Osteoblast (primary cell): Measurements from ENCODE around the gene NRSN1. TPM values are rescaled to one million over a fixed set of nuclear protein-coding genes. Genes with fewer than 3 reads are reported as not detected.
"Not testable (repeated sequence)": the region's sequence is repeated elsewhere in the genome, so short reads cannot be mapped to it uniquely, and the experiment has no call there.

Source experiments
- DNase-seq: peaks from one replicate; pipeline ENCODE4 v3.0.0; 2011; ENCODE audit warnings: low spot score, mixed read lengths; ENCODE audit not compliant: insufficient read length; ENCODE audit errors: missing footprints
- H2AFZ ChIP-seq: 2 replicates; pipeline ENCODE4 v1.6.0; 2011; ENCODE audit warnings: mild to moderate bottlenecking, low read length
- H3K27ac ChIP-seq: 2 replicates; pipeline ENCODE4 v1.5.1; 2011; ENCODE audit warnings: mild to moderate bottlenecking, low read depth, low read length, moderate library complexity
- H3K27me3 ChIP-seq: 2 replicates; pipeline ENCODE4 v1.6.0; 2012; ENCODE audit warnings: mild to moderate bottlenecking, control low read depth, inconsistent platforms, low read length, moderate library complexity; ENCODE audit not compliant: insufficient read depth
- H3K36me3 ChIP-seq: 2 replicates; pipeline ENCODE4 v1.5.1; 2011; ENCODE audit warnings: mild to moderate bottlenecking, low read length, control low read depth, moderate library complexity; ENCODE audit not compliant: insufficient read depth
- H3K4me1 ChIP-seq: 2 replicates; pipeline ENCODE4 v1.5.1; 2011; ENCODE audit warnings: mild to moderate bottlenecking, low read length, control low read depth, moderate library complexity; ENCODE audit not compliant: insufficient read depth
- H3K4me2 ChIP-seq: 2 replicates; pipeline ENCODE4 v1.6.0; 2011; ENCODE audit warnings: mild to moderate bottlenecking, low read length; ENCODE audit not compliant: insufficient read depth
- H3K4me3 ChIP-seq: fragments of 200-600 bp; sonication (generic); 3 replicates; pipeline ENCODE4 v1.5.1; 2012; ENCODE audit warnings: mild to moderate bottlenecking, low read length, inconsistent platforms; ENCODE audit not compliant: insufficient read depth
- H3K79me2 ChIP-seq: 2 replicates; pipeline ENCODE4 v1.6.0; 2012; ENCODE audit warnings: mild to moderate bottlenecking, low read length, control low read depth, inconsistent platforms; ENCODE audit not compliant: insufficient read depth
- H3K9me3 ChIP-seq: 2 replicates; pipeline ENCODE4 v1.5.1; 2011; ENCODE audit warnings: low read depth, low read length, control low read depth
- H4K20me1 ChIP-seq: 2 replicates; pipeline ENCODE4 v1.6.0; 2012; ENCODE audit warnings: mild to moderate bottlenecking, low read length, control low read depth; ENCODE audit not compliant: insufficient read depth
- CTCF ChIP-seq: IDR thresholded peaks from 2 replicates; pipeline ENCODE4 v1.5.1; 2011; ENCODE audit warnings: mild to moderate bottlenecking, low read depth, low read length, moderate library complexity; ENCODE audit errors: extremely low read depth
- total RNA-seq: library from RNA; depleted of rRNA; stranded (reverse); fragments of >200 nt; gene quantifications from 2 replicates; pipeline ENCODE4 v1.2.3, GENCODE V29; 2012

The NRSN1 gene
- total RNA-seq, 1 donor, result not detected

DNA sequence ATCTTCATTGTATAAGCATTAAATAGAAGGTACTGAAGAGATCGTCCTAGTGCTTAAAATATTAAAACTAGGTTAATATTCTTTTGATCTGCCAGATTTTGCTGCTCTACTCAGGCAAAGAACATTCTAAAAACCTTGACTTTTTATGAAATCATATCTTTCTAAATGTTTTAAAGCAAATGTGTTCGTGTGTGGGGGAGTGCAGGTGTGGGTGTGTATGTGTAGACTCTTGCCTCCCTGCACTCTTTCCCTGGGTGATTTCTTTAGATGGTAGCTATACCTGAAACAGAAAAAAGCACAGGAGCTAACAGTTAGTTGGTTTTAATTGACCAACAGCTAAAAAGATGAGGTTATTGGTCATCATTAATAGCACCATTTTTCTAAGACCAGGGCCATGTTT, 5.7 kb downstream of the NRSN1 start:
- no peak overlapping the region for H3K4me3 ChIP-seq
- no peaks in the 10 kb centered on the region for H4K20me1 ChIP-seq
- no peaks in the 10 kb centered on the region for H3K79me2 ChIP-seq
- no peak overlapping the region for H3K27ac ChIP-seq
- H3K4me2 ChIP-seq, result no peak overlapping the region
- no peaks in the 10 kb centered on the region for H3K36me3 ChIP-seq
- H3K4me1 ChIP-seq, result no peaks in the 10 kb centered on the region
- H3K27me3 ChIP-seq, result no peaks in the 10 kb centered on the region
- H2AFZ ChIP-seq, result no peak overlapping the region
- TF ChIP-seq CTCF, result no peak
- no peak for DNase-seq
- no peaks in the 10 kb centered on the region for H3K9me3 ChIP-seq

- Histone ChIP-seq H3K36me3 (no peaks in the 10 kb centered on the region), H3K4me3 (no peak overlapping the region), H4K20me1 (no peaks in the 10 kb centered on the region), H3K79me2 (no peaks in the 10 kb centered on the region), H2AFZ (no peak overlapping the region), H3K9me3 (peaks cover 5% of the 10 kb centered on the region), H3K4me1 (no peaks in the 10 kb centered on the region), H3K27ac (no peak overlapping the region), H3K27me3 (no peaks in the 10 kb centered on the region), H3K4me2 (no peak overlapping the region)
- TF ChIP-seq CTCF, result no peak
- DNase-seq, result no peak
Observed at GRCh38 chr6:24139080-24139479, 13.1 kb downstream of the NRSN1 start.

DNA sequence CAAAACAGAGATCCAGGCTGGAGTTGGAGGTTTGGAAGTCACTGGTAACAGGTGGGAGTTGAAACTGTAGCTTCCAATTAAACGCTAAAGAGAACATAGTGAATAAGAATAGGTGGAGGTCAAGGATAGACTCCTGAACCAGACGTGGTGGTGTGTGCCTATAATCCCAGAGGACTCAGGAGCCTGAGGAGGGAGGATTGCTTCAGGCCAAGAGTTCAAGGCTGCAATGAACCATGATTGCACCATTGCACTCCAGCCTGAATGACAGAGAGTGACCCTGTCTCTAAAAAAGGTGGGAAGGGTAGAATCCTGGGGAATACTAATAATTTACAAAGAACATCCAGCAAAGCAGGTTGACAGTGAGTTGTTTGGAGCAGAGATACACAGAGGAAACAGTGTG, 13.6 kb downstream of the NRSN1 start:
- H2AFZ ChIP-seq, result no peak overlapping the region
- H4K20me1 ChIP-seq, result no peaks in the 10 kb centered on the region
- H3K27ac ChIP-seq, result no peak overlapping the region
- H3K4me1 ChIP-seq, result no peaks in the 10 kb centered on the region
- no peaks in the 10 kb centered on the region for H3K27me3 ChIP-seq
- H3K4me3 ChIP-seq, result no peak overlapping the region
- H3K79me2 ChIP-seq, result no peaks in the 10 kb centered on the region
- DNase-seq, result no peak
- H3K9me3 ChIP-seq, result peaks cover 5% of the 10 kb centered on the region
- no peak overlapping the region for H3K4me2 ChIP-seq
- no peak for TF ChIP-seq CTCF
- H3K36me3 ChIP-seq, result no peaks in the 10 kb centered on the region

- Histone ChIP-seq H3K9me3 (peaks cover 5% of the 10 kb centered on the region), H3K4me3 (no peak overlapping the region), H3K27ac (no peak overlapping the region), H3K36me3 (no peaks in the 10 kb centered on the region), H2AFZ (no peak overlapping the region), H3K27me3 (no peaks in the 10 kb centered on the region), H4K20me1 (no peaks in the 10 kb centered on the region), H3K79me2 (no peaks in the 10 kb centered on the region), H3K4me1 (no peaks in the 10 kb centered on the region), H3K4me2 (no peak overlapping the region)
- DNase-seq, result peak; percentile 17
- TF ChIP-seq CTCF, result no peak
Observed at GRCh38 chr6:24140591-24140990, 14.6 kb downstream of the NRSN1 start.

- not testable (repeated sequence) for H3K9me3 ChIP-seq, H4K20me1 ChIP-seq, DNase-seq, H3K4me1 ChIP-seq, H3K4me2 ChIP-seq, H2AFZ ChIP-seq, H3K4me3 ChIP-seq, H3K79me2 ChIP-seq, H3K36me3 ChIP-seq, H3K27me3 ChIP-seq, H3K27ac ChIP-seq
Observed at GRCh38 chr6:24142733-24143132, 16.7 kb downstream of the NRSN1 start.
